Esophagus muscularis mucosa (tissue), 4 donors: ENCODE measurements around the gene CNTD1.

Experiments used
- CTCF ChIP-seq, 3 experiments: fragments of 200-600 bp in 2 of 3; fragments of 450-650 bp in 1 of 3; sonication (generic) in 2 of 3; IDR thresholded peaks; one replicate each; pipeline ENCODE4 v1.5.1; 2017 to 2019; ENCODE audit warnings: antibody characterized with exemption in 3 of 3, mild to moderate bottlenecking in 2 of 3, moderate library complexity in 1 of 3
- EP300 ChIP-seq: sonication (generic); formaldehyde crosslinking; IDR thresholded peaks from one replicate; pipeline ENCODE4 v1.6.1; 2017; ENCODE audit warnings: antibody characterized with exemption
- POLR2A ChIP-seq: fragments of 450-650 bp; IDR thresholded peaks from one replicate; pipeline ENCODE4 v1.6.1; 2017; ENCODE audit warnings: antibody characterized with exemption, moderate library complexity, mild to moderate bottlenecking, low read depth
- POLR2AphosphoS5 ChIP-seq, 2 donors: sonication (generic); formaldehyde crosslinking; IDR thresholded peaks; one replicate each; pipeline ENCODE4 v1.6.1; 2017; ENCODE audit warnings: antibody characterized with exemption in 2 of 2

- TF ChIP-seq POLR2A, result no peak
- TF ChIP-seq CTCF (IDR thresholded peaks at IDR 0.05), result no peak
- no peak for TF ChIP-seq EP300
- no peak for TF ChIP-seq POLR2AphosphoS5 (IDR thresholded peaks at IDR 0.05)
Measured at GRCh38 chr17:42844761-42845555, 46.3 kb downstream of the CNTD1 start.
